Rectal smooth muscle tissue (tissue), 1 donor: ENCODE data around the gene KDM8.

ENCODE experiments used
- H3K27ac ChIP-seq: one replicate; pipeline ENCODE4 v1.7.0; 2013; ENCODE audit warnings: low read depth, low read length, inconsistent platforms
- H3K27me3 ChIP-seq: one replicate; pipeline ENCODE4 v1.7.0; 2013; ENCODE audit warnings: low read length; ENCODE audit not compliant: control insufficient read depth, insufficient read depth
- H3K36me3 ChIP-seq: one replicate; pipeline ENCODE4 v1.7.0; 2013; ENCODE audit warnings: low read length; ENCODE audit not compliant: control insufficient read depth, insufficient read depth
- H3K4me1 ChIP-seq: one replicate; pipeline ENCODE4 v1.7.0; 2013; ENCODE audit warnings: low read length; ENCODE audit not compliant: control insufficient read depth, insufficient read depth
- H3K4me3 ChIP-seq: one replicate; pipeline ENCODE4 v1.7.0; 2013; ENCODE audit warnings: low read length
- H3K9ac ChIP-seq: one replicate; pipeline ENCODE4 v1.7.0; 2013; ENCODE audit warnings: low read length

Gene KDM8

DNA sequence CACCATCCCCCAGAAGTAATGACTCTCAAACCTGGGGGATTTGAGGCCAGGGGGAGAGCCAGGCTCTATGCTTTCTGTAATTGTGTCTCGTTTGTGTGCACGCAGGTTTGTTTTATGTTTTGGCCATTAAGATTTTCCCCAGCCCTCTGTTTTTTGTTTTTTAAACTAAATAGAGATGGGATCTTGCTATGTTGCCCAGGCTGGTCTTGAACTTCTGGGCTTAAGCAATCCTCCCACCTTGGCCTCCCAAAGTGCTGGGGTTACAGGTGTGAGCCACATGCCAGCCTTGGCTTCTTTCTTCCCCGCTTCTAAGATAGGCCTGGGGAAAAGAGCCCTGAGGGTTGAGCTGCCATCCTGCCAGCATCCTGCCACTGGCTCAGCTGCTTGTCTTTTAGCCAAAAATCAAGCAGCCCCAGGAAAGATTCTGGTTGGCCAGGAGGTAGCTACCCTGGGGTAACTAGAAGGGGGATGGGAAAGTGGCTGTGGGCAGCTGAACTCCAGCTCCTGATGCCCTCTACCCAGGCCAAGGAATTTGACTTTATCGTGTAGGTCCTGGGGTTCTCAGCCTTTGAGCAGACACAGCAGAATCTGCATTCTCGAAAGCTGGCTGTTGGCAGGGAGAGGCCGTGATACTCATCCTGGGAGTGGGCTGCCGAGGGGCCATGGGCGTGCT lies 18.4 kb downstream of the KDM8 start:
- Histone ChIP-seq H3K4me3 (no peak overlapping the region), H3K27me3 (no peaks in the 10 kb centered on the region), H3K36me3 (peaks cover 3% of the 10 kb centered on the region), H3K27ac (no peak overlapping the region), H3K9ac (no peak overlapping the region), H3K4me1 (peaks cover 8% of the 10 kb centered on the region)

DNA sequence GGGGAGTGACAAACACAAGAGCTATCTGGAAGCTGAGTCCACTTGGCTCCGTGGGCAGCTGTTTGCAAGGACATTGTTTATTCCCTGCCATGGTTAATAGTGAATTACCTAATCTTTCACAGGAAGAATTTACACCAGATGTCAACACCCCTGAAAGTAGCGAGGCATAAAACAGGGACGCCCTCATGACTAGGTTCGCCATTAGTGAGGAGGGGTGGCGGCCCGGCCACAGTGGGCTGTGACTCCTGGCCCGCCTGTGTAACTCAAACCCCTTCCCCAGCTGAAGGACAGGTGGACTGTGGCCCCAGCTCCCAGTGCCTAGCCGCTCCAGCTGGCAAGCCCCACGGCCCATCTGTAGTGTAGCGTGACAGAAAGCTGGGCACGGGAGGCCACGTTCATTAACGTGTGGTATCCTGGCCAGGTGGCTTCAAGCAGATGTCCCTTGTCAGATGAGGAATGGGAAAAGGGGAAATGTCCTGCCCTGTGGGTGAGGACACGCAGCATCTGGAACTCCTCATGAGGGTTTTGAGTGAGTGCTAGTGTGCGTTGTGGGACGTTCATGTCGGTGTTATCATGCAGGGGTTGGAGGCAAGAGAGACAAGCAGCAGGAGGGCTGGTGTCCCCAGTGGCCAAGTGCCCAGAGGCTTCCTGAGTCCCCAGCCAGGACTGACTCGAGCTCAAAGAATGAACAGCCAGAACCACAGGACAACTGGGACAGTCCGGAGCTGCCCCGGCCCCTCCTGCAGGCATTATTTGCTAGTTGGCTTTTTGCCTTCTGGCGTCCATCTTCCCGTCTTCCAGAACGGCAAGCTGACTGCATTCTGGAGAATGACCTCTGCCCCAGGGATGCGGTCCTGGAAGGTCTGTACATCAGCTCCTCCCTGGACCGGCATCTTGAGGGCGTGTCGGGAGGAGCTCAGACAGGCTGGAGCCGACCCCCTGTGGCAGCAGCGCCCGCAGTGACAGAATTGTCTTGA lies 19.2 kb downstream of the KDM8 start:
- Histone ChIP-seq H3K27me3 (no peaks in the 10 kb centered on the region), H3K9ac (no peak overlapping the region), H3K27ac (peak overlapping the region; percentile 3), H3K4me1 (peaks cover 8% of the 10 kb centered on the region), H3K4me3 (no peak overlapping the region), H3K36me3 (peaks cover 3% of the 10 kb centered on the region)

DNA sequence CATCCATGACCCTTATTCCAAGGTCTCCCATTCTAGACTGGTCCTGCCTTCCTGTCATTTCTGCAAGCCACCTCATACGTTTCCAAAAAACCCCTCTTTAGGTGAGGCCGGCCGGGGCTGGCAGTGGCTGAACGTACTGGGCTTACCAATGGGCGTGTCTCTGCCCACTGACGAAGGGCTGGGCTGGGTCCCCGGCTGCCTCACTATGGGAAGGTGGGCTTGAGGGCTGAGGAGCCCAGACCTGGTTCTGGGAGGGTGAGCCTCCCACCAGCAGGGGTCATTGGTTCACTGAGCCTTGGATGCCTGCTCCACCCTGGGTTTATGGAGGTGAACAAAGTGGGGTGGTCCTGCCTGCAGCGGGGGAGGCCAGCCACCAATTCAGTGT lies 19.9 kb downstream of the KDM8 start:
- no peak overlapping the region for H3K9ac ChIP-seq
- H3K4me1 ChIP-seq: peaks cover 8% of the 10 kb centered on the region
- peaks cover 3% of the 10 kb centered on the region for H3K36me3 ChIP-seq
- H3K27ac ChIP-seq: no peak overlapping the region
- H3K27me3 ChIP-seq: no peaks in the 10 kb centered on the region
- H3K4me3 ChIP-seq: no peak overlapping the region

DNA sequence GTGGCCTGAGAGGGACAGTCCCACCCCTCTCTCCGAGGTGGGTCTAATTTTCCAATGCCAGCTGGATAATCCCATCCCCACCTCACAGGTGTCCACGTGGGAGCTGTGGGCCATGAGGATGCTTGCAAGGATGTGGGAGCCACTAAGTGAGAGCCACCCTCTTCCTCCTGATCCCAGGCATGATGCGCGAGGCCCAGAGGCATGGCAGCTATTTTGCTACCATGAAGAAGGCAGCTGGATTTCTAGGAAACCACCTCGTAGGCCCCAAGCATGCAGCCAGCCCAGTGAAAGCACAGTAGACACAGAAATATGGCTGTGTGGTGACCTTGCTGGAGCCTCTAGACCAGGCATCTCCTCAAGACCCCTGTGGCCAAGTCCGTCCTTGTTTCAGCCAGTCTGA lies 20.4 kb downstream of the KDM8 start:
- peaks cover 3% of the 10 kb centered on the region for H3K36me3 ChIP-seq
- no peak overlapping the region for H3K27ac ChIP-seq
- H3K4me1 ChIP-seq: peaks cover 8% of the 10 kb centered on the region
- H3K4me3 ChIP-seq: no peak overlapping the region
- H3K27me3 ChIP-seq: no peaks in the 10 kb centered on the region
- no peak overlapping the region for H3K9ac ChIP-seq

DNA sequence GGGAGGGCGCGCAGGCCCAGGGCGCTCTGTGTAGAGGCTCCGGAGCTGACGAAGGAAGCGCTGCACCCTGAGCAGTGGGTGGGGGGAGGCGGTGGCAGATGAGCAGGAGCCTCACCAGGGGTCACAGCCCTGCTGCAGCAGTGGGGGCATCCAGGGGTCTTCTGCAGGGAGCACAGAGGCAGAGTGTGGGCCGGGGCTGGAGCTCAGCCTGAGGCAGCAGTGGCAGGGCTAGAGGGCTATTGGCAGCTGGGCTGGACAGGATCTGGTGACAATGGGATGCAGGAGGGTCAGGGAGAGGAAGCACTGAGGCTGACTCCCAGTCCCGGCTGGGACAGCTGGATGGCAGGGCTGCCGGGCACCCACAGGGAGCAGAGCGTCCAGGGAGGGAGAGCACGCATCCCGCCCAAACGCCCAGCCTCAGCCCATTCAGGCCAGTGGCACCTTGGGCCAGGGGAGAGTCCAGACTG lies 21.0 kb downstream of the KDM8 start:
- no peak overlapping the region for H3K9ac ChIP-seq
- no peak overlapping the region for H3K4me3 ChIP-seq
- H3K27ac ChIP-seq: no peak overlapping the region
- H3K27me3 ChIP-seq: no peaks in the 10 kb centered on the region
- H3K4me1 ChIP-seq: peaks cover 8% of the 10 kb centered on the region
- H3K36me3 ChIP-seq: peaks cover 3% of the 10 kb centered on the region

DNA sequence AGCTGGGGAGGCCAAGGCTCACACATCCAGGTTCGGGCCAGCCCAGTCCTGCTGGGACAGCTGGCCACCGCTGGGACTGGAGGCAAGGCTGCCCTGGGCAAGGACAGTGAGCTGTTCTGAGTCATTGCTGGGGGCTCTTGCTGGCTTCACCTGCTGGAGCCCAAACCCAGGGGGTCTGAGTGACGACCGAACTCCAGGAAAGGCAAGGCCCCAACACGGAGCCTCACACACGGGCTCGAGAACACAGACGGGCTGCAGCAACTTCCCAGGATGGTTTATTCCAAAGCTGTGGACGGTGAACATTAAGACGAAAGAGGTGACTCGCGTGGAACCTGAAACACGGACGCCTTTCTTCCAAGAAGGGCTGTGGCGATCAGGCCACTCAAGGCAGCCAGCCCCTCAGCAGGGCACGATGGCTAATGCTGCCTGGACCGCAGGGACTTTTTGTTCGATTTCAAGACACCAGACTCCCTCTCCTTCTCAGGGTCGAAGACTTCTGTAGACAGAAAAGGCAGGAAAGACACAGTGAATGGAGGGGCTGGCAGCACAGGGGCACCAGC lies 21.5 kb downstream of the KDM8 start:
- H3K4me1 ChIP-seq: peaks cover 8% of the 10 kb centered on the region

DNA sequence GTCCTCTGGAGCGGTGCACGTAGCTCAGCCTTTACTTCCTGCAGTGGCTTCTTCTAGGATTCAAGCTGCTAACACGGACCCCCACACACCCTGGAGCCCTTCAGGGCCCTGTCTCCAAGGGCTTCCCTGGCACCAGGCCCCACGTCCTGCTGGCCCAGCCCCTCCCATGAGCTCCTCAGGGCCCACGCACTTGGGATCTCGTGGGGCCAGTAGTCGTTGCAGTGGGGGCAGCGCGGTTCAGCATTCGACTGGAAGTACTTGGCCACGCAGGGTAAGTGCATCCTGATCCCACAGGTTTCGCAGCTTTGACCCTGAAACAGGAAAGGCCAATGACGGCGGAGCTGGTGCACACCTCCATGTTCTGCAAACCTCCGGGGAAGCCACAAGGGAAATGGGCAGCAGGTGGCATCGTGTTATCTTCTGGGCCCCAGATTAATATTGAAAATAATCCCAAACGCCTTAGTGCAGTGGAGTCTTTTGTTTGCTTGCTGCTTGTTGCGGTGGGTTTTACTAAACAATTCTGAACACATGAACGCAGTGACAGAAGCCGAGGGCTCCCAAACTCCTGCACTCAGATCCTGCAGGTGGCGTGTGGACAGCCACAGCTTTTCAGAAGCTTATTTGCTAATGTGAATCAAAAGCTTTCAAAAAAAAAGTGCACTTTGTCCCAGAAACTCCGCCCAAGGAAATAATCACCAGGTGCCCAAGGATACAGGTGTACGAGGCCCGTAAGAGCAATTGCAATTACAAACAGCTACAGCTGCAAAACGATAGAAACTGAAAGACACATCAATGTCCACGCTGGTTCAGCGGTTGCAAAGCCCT lies 22.4 kb downstream of the KDM8 start:
- no peak overlapping the region for H3K9ac ChIP-seq
- H3K27me3 ChIP-seq: no peaks in the 10 kb centered on the region
- H3K27ac ChIP-seq: no peak overlapping the region
- H3K36me3 ChIP-seq: peaks cover 4% of the 10 kb centered on the region
- H3K4me1 ChIP-seq: peaks cover 8% of the 10 kb centered on the region
- peak overlapping the region; percentile 33 for H3K4me3 ChIP-seq

More for the DNA sequence above, 21.5 kb downstream of the KDM8 start:
- Histone ChIP-seq H3K27me3 (no peaks in the 10 kb centered on the region), H3K36me3 (peaks cover 3% of the 10 kb centered on the region), H3K9ac (no peak overlapping the region), H3K4me3 (no peak overlapping the region), H3K27ac (no peak overlapping the region)

DNA sequence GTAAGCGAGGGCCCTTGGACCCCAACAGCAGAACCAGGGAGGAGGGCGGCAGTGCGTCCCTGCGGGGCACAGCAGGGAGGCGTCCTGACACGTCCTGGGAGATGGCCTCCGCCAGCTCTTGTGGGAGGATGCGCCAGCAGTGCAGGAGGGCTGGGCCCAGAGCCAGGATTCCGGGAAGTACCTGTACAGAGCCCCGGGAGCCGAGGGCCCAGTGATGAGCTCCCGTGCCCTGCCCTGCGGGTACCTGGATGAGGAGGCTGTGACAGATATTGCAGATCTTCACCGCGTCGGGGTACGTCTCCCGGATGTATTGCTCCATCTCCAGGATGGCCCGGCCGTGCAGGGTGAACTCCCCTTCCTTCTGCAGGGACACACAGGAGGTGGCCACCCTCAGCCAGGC lies 23.1 kb downstream of the KDM8 start:
- Histone ChIP-seq H3K36me3 (peaks cover 6% of the 10 kb centered on the region), H3K4me1 (peaks cover 8% of the 10 kb centered on the region), H3K27ac (no peak overlapping the region)

DNA sequence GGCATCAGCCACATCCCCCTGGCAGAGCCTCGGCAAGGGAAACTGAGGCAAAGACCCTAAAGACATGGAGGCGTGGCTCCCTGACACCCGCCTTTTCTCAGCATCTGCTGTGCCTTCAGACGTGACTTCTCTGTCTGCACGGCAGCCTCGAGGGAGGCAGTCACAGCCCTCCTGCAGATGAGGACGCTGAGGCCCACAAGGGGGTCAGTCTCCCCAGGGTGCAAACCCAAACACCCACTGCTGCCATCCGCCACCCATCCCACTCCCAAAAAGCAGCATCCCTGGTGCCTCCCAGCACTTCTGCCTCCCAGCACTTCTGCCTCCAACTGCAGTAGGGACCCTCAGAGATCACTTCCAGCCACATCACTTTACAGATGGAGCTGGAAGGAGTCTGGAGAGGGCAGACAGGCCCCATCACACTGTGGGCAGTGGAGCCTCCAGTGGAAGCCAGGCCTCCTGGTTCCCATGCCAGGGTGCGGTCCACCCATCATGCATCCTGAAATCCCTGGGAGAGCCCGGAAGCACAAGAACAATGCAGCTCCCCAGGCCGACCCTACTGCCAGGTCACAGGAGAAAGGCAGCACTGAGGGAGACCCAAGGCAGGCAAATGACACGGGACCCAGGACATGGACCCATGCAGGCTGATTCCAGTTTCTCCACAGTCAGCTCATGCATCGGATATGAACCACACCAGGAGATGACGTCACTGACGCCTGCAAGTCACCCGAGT lies 23.8 kb downstream of the KDM8 start:
- no peaks in the 10 kb centered on the region for H3K27me3 ChIP-seq
- peaks cover 6% of the 10 kb centered on the region for H3K36me3 ChIP-seq
- H3K27ac ChIP-seq: no peak overlapping the region
- peak overlapping the region; percentile 33 for H3K4me3 ChIP-seq
- H3K4me1 ChIP-seq: peaks cover 8% of the 10 kb centered on the region
- no peak overlapping the region for H3K9ac ChIP-seq

More for the DNA sequence above, 23.1 kb downstream of the KDM8 start:
- H3K9ac ChIP-seq: no peak overlapping the region
- no peaks in the 10 kb centered on the region for H3K27me3 ChIP-seq
- H3K4me3 ChIP-seq: peak overlapping the region; percentile 33

DNA sequence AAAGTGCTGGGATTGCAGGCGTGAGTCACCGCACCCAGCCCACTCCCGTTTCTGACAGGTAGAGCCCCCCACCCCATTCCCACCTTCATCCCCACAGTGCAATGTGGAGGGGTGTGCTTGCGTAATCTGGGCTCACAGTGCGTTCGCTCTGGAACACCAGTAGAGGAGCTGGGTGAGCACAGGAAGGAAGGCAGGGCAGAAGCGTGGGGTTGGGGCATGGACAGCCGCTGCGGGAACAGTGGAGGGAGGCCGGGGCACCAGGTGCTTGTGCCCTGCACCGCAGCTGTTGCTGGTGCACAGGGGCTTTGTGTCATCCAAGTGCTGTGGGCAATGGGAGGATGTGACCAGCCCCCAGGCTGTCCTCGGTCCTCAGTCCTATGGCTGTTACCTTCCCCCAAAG lies 24.7 kb downstream of the KDM8 start:
- Histone ChIP-seq H3K9ac (no peak overlapping the region), H3K27ac (no peak overlapping the region), H3K4me1 (peaks cover 1% of the 10 kb centered on the region), H3K4me3 (no peak overlapping the region), H3K36me3 (peaks cover 6% of the 10 kb centered on the region), H3K27me3 (no peaks in the 10 kb centered on the region)

DNA sequence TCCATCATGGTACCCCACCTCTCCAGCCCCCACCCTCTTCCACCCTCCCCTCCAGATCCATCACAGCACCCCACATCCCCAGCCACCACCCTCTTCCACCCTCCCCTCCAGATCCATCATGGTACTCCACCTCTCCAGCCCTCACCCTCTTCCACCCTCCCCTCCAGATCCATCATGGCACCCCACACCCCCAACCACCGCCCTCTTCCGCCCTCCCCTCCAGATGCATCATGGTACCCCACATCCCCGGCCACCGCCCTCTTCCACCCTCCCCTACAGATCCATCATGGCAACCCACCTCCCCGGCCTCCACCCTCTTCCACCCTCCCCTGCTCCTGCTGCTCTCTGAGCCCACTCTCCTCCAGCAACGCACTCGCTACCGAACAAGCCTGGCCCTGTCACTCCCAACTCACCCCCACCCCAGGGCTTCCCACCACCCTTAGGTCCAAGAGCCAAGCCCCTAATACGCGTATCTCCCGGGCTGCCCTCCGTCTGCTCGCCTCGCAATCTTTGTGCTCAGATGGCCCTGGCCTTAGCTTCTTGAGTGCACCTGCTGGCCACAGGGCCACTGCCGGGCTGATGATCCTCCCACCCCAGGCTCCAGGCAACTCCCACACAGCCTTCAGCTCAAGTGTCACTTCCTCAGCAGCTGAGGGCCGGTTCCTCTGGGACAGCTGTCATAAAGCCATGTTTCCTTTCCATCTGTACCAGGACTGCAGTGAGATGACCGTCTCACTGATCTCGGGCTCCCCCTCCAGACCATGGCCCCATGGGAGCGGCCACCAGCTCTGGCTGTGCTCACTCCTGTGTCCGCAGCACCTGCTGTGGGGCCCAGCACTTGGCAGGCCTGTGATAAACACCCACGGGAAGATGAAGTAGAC lies 25.5 kb downstream of the KDM8 start:
- Histone ChIP-seq H3K27me3 (no peaks in the 10 kb centered on the region), H3K9ac (no peak overlapping the region), H3K4me1 (no peaks in the 10 kb centered on the region), H3K4me3 (no peak overlapping the region), H3K36me3 (peaks cover 6% of the 10 kb centered on the region), H3K27ac (no peak overlapping the region)
